WI38 (cell line): ENCODE measurements around the gene MUC2.

Experiments used
- H3K4me3 ChIP-seq: 2 replicates; pipeline ENCODE4 v1.5.1; 2011; ENCODE audit warnings: low read depth, mild to moderate bottlenecking, control low read depth, low read length
- CTCF ChIP-seq: IDR thresholded peaks from 2 replicates; pipeline ENCODE4 v1.5.1; 2012; ENCODE audit warnings: low read depth, mild to moderate bottlenecking, control low read depth, low read length

The MUC2 gene

GRCh38 chr11:1075341-1075911, 752 bp downstream of the MUC2 start:
- H3K4me3 ChIP-seq, result no peak overlapping the region
- TF ChIP-seq CTCF, result no peak

- TF ChIP-seq CTCF, result no peak
- no peak overlapping the region for H3K4me3 ChIP-seq
Observed at GRCh38 chr11:1076061-1076665, 1.5 kb downstream of the MUC2 start.

GRCh38 chr11:1077033-1077416, 2.4 kb downstream of the MUC2 start:
- H3K4me3 ChIP-seq, result no peak overlapping the region
- TF ChIP-seq CTCF, result no peak

GRCh38 chr11:1077417-1078119, 2.9 kb downstream of the MUC2 start:
- H3K4me3 ChIP-seq, result no peak overlapping the region
- TF ChIP-seq CTCF, result no peak

- no peak overlapping the region for H3K4me3 ChIP-seq
- TF ChIP-seq CTCF, result no peak
Observed at GRCh38 chr11:1078191-1078601, 3.5 kb downstream of the MUC2 start.

GRCh38 chr11:1081601-1082311, 7.1 kb downstream of the MUC2 start:
- TF ChIP-seq CTCF, result no peak
- H3K4me3 ChIP-seq, result no peak overlapping the region

- no peak for TF ChIP-seq CTCF
- no peak overlapping the region for H3K4me3 ChIP-seq
Observed at GRCh38 chr11:1082346-1082727, 7.7 kb downstream of the MUC2 start.
